ENCODE data around the gene POU6F2.

The POU6F2 gene

DNA sequence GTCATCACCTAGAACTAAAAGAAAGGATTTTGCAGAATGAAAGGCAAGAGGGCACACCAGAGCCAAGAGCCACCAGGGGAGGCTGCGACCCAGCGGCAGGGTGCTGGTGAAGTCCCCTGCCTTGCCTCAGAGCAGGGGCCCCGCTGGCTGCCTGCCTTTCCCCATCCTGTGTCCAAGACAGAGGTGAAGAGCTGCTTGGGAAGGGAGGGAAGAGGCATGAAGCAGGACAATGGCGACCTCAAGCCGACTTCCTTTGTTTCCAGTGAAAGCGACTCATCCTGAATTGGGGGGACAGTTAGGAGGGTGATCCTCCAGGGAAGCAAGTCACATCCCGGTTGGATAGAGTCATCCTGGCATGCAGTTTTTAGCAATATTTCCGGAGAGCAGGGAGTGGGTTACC lies 333.0 kb downstream of the POU6F2 start:
- H3K4me1 ChIP-seq (ENCODE audit: control insufficient read depth, low read length) = no peaks in the 10 kb centered on the region
- H3K4me3 ChIP-seq (ENCODE audit: low read length) = no peak overlapping the region
- TF ChIP-seq CTCF (IDR thresholded peaks at IDR 0.05; ENCODE audit: low read depth, low read length, poor library complexity, severe bottlenecking) (no peak), EZH2phosphoT487 (IDR thresholded peaks at IDR 0.05; ENCODE audit: borderline replicate concordance, low read length) (no peak)
- no peaks in the 10 kb centered on the region for H3F3A ChIP-seq (ENCODE audit: control insufficient read depth, insufficient read depth)
- no peaks in the 10 kb centered on the region for H4K20me1 ChIP-seq (ENCODE audit: control insufficient read depth, insufficient read depth, low read depth, low read length)
- no peak overlapping the region for H3K27ac ChIP-seq (ENCODE audit: low read depth, low read length)
- peaks cover 9% of the 10 kb centered on the region; the same call in 1 of the 2 replicates for H3K27me3 ChIP-seq (ENCODE audit: control insufficient read depth, low read length)
- no peaks in the 10 kb centered on the region for H3K9me3 ChIP-seq (ENCODE audit: control insufficient read depth, insufficient read depth, low read length)
- H3K4me2 ChIP-seq (ENCODE audit: low read length) = no peak overlapping the region
- H3K36me3 ChIP-seq (ENCODE audit: control insufficient read depth, low read length) = no peaks in the 10 kb centered on the region
- H3K9me2 ChIP-seq (replicated peaks; ENCODE audit: control insufficient read depth, low read length) = no peaks in the 10 kb centered on the region
- H3K79me2 ChIP-seq (ENCODE audit: control insufficient read depth, low read length) = no peaks in the 10 kb centered on the region

DNA sequence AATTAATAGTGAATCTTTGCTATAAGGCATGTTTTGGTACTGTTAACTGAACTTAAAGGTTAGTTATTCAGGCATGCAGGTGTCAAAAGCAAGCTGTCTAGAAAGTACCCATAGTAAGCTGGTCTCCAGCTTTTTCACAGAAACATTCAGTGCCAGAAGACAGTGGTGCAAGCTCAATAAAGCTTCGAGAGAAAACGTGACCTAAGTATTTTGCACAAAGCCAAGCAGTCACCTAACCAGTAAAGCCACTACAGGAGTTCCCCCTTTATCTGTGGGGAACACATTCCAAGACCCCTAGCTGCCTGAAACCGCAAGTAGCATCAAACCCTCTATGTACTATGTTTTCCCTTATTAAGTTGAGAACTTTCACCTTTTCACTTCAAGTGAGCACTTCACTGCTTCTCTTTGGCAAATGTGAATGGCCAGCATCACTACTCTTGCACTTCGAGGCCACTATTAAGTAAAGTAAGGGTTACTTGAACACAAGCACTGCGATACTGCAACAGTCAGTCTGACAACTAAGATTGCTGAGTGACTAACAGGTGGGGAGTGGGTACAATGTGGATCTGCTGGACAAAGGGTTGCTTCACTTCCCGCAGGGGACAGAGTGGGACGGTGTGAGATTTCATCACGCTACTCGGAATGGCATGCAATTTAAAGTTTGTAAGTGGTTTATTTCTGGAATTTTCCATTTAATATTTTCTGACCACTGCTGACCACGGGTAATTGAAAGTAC lies 334.7 kb downstream of the POU6F2 start:
- no peaks in the 10 kb centered on the region for H3K9me2 ChIP-seq (replicated peaks; ENCODE audit: control insufficient read depth, low read length)
- no peak overlapping the region for H3K4me3 ChIP-seq (ENCODE audit: low read length)
- no peaks in the 10 kb centered on the region for H3K9me3 ChIP-seq (ENCODE audit: control insufficient read depth, insufficient read depth, low read length)
- TF ChIP-seq CTCF (IDR thresholded peaks at IDR 0.05; ENCODE audit: low read depth, low read length, poor library complexity, severe bottlenecking) (no peak), EZH2phosphoT487 (IDR thresholded peaks at IDR 0.05; ENCODE audit: borderline replicate concordance, low read length) (no peak)
- no peaks in the 10 kb centered on the region for H3F3A ChIP-seq (ENCODE audit: control insufficient read depth, insufficient read depth)
- no peak overlapping the region for H3K27ac ChIP-seq (ENCODE audit: low read depth, low read length)
- H3K4me2 ChIP-seq (ENCODE audit: low read length) = no peak overlapping the region
- H3K4me1 ChIP-seq (ENCODE audit: control insufficient read depth, low read length) = no peaks in the 10 kb centered on the region
- H3K27me3 ChIP-seq (ENCODE audit: control insufficient read depth, low read length) = peaks cover 9% of the 10 kb centered on the region; the same call in 1 of the 2 replicates
- no peaks in the 10 kb centered on the region for H3K79me2 ChIP-seq (ENCODE audit: control insufficient read depth, low read length)
- no peaks in the 10 kb centered on the region for H4K20me1 ChIP-seq (ENCODE audit: control insufficient read depth, insufficient read depth, low read depth, low read length)
- no peaks in the 10 kb centered on the region for H3K36me3 ChIP-seq (ENCODE audit: control insufficient read depth, low read length)

GRCh38 chr7:39313376-39313775 lies 335.7 kb downstream of the POU6F2 start:
- Histone ChIP-seq H3K4me1 (ENCODE audit: control insufficient read depth, low read length) (no peaks in the 10 kb centered on the region), H3K4me2 (ENCODE audit: low read length) (no peak overlapping the region), H3K36me3 (ENCODE audit: control insufficient read depth, low read length) (no peaks in the 10 kb centered on the region)

More at GRCh38 chr7:39313376-39313775, 335.7 kb downstream of the POU6F2 start:
- H4K20me1 ChIP-seq (ENCODE audit: control insufficient read depth, insufficient read depth, low read depth, low read length) = no peaks in the 10 kb centered on the region
- no peak overlapping the region for H3K4me3 ChIP-seq (ENCODE audit: low read length)
- H3K79me2 ChIP-seq (ENCODE audit: control insufficient read depth, low read length) = no peaks in the 10 kb centered on the region
- H3F3A ChIP-seq (ENCODE audit: control insufficient read depth, insufficient read depth) = no peaks in the 10 kb centered on the region
- peaks cover 9% of the 10 kb centered on the region; the same call in 1 of the 2 replicates for H3K27me3 ChIP-seq (ENCODE audit: control insufficient read depth, low read length)
- H3K9me3 ChIP-seq (ENCODE audit: control insufficient read depth, insufficient read depth, low read length) = no peaks in the 10 kb centered on the region
- no peak overlapping the region for H3K27ac ChIP-seq (ENCODE audit: low read depth, low read length)
- no peaks in the 10 kb centered on the region for H3K9me2 ChIP-seq (replicated peaks; ENCODE audit: control insufficient read depth, low read length)
- no peak for TF ChIP-seq CTCF (IDR thresholded peaks at IDR 0.05; ENCODE audit: low read depth, low read length, poor library complexity, severe bottlenecking)
- no peak for TF ChIP-seq EZH2phosphoT487 (IDR thresholded peaks at IDR 0.05; ENCODE audit: borderline replicate concordance, low read length)

All from DOHH2 (cell line).